Caco-2 (cell line): ENCODE measurements around the gene RGS1. TPM values are rescaled to one million over a fixed set of nuclear protein-coding genes. Genes with fewer than 3 reads are reported as not detected.

ENCODE experiments used
- BruUV-seq: library from RNA; stranded (reverse); fragments of 400-500 nt; replicated peaks from 2 replicates; lab custom pipeline; 2021; lab: Mats Ljungman, UMichigan
- CTCF ChIA-PET: fragments of 300-600 bp; sonication (Branson Sonifier 250); formaldehyde crosslinking; loops from one replicate; lab custom pipeline; 2022; ENCODE audit warnings: antibody characterized with exemption; lab: Charles Lee
- POLR2A ChIA-PET: fragments of 300-600 bp; sonication (Branson Sonifier 250); formaldehyde crosslinking; loops from one replicate; lab custom pipeline; 2022; ENCODE audit warnings: antibody characterized with exemption; lab: Charles Lee
- DNase-seq, 2 experiments: peaks; one replicate each; pipeline versions ENCODE4 v3.0.0 to v3.0.0-alpha.2; 2020 to 2022
- H3K27me3 ChIP-seq: replicated peaks from 2 replicates; pipeline ENCODE4 v1.6.0; 2011; ENCODE audit warnings: low read length; ENCODE audit not compliant: control insufficient read depth, insufficient read depth
- H3K36me3 ChIP-seq: 2 replicates; pipeline ENCODE4 v1.5.1; 2011; ENCODE audit warnings: low read length; ENCODE audit not compliant: control insufficient read depth, insufficient read depth
- H3K4me1 ChIP-seq: fragments of 250-450 bp; sonication (Bioruptor Pico); 2 replicates; pipeline ENCODE4 v1.5.1; 2020; ENCODE audit warnings: mild to moderate bottlenecking
- H3K4me3 ChIP-seq: 2 replicates; pipeline ENCODE4 v1.5.1; 2011; ENCODE audit warnings: low read depth, mild to moderate bottlenecking, control low read depth, low read length
- H3K9me3 ChIP-seq: fragments of 250-450 bp; sonication (Bioruptor Pico); 2 replicates; pipeline ENCODE4 v1.5.1; 2020; ENCODE audit warnings: mild to moderate bottlenecking, moderate library complexity
- H3K27ac Mint-ChIP-seq: one replicate; pipeline ENCODE4 v1.8.0; 2022; ENCODE audit warnings: mixed read lengths; ENCODE audit not compliant: unreplicated experiment
- H3K27me3 Mint-ChIP-seq: one replicate; pipeline ENCODE4 v1.8.0; 2022; ENCODE audit warnings: mixed read lengths; ENCODE audit not compliant: insufficient read depth, unreplicated experiment
- H3K36me3 Mint-ChIP-seq: one replicate; pipeline ENCODE4 v1.8.0; 2022; ENCODE audit warnings: mild to moderate bottlenecking, mixed read lengths; ENCODE audit not compliant: insufficient read depth, unreplicated experiment
- H3K4me1 Mint-ChIP-seq: one replicate; pipeline ENCODE4 v1.8.0; 2022; ENCODE audit warnings: low read depth, mixed read lengths; ENCODE audit not compliant: unreplicated experiment
- H3K4me3 Mint-ChIP-seq: one replicate; pipeline ENCODE4 v1.8.0; 2022; ENCODE audit warnings: mild to moderate bottlenecking, moderate library complexity, mixed read lengths; ENCODE audit not compliant: unreplicated experiment
- H3K9me3 Mint-ChIP-seq: one replicate; pipeline ENCODE4 v1.8.0; 2022; ENCODE audit warnings: mixed read lengths; ENCODE audit not compliant: unreplicated experiment
- intact Hi-C: fragments of 100-400 bp; cut with micrococcal nuclease; formaldehyde crosslinking; loops from one replicate; pipeline ENCODE4 v1.10.0; 2022; ENCODE audit not compliant: unreplicated experiment
- total RNA-seq: library from RNA; stranded (reverse); gene quantifications from 2 replicates; pipeline ENCODE4 v1.2.3, GENCODE V29; 2022
- TF ChIP-seq, protein P1 (sequence below), 2 experiments: fragments of 200-600 bp in 1 of 2; IDR thresholded peaks; 1 replicate in 1 of 2; 2 replicates in 1 of 2; pipeline versions ENCODE4 v1.5.1 to v1.8.0; 2011 to 2022; ENCODE audit warnings: antibody characterized with exemption in 1 of 2, control low read depth in 1 of 2, inconsistent platforms in 1 of 2, low read depth in 1 of 2, low read length in 1 of 2, mild to moderate bottlenecking in 1 of 2, moderate library complexity in 1 of 2; ENCODE audit not compliant: insufficient read depth in 1 of 2, severe bottlenecking in 1 of 2, unreplicated experiment in 1 of 2

Gene RGS1
- total RNA-seq, 1 experiment from 2014 or later: not detected

DNA sequence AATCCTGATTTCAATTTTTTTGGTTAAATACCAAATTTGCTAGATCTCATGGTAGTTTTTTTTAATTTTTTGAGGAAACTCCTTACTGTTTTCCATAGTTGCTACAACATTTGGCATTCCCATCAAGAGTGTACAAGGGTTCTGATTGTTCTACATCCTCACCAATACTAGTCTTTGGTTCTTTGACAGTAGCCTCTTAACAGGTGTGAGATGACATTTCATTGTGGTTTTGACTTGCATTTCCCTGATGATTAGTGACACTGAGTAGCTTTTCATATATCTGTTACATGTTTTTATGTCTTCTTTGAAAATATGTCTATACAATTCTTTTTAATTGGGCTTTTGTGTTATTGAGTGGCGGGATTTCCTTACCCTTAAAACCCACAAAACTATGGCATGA is 39.5 kb downstream of the RGS1 start:
- no peak overlapping the region for H3K4me3 ChIP-seq
- H3K9me3 ChIP-seq: no peaks in the 10 kb centered on the region
- Mint-ChIP-seq H3K36me3 (no peaks in the 10 kb centered on the region), H3K27me3 (peaks cover 2% of the 10 kb centered on the region), H3K4me3 (no peak overlapping the region), H3K27ac (no peak overlapping the region), H3K4me1 (no peaks in the 10 kb centered on the region), H3K9me3 (no peaks in the 10 kb centered on the region)
- DNase-seq: no peak
- BruUV-seq: no TSS peak
- H3K4me1 ChIP-seq: no peaks in the 10 kb centered on the region
- no peaks in the 10 kb centered on the region for H3K36me3 ChIP-seq
- CTCF ChIA-PET: no interaction called here
- TF ChIP-seq, protein P1, sequence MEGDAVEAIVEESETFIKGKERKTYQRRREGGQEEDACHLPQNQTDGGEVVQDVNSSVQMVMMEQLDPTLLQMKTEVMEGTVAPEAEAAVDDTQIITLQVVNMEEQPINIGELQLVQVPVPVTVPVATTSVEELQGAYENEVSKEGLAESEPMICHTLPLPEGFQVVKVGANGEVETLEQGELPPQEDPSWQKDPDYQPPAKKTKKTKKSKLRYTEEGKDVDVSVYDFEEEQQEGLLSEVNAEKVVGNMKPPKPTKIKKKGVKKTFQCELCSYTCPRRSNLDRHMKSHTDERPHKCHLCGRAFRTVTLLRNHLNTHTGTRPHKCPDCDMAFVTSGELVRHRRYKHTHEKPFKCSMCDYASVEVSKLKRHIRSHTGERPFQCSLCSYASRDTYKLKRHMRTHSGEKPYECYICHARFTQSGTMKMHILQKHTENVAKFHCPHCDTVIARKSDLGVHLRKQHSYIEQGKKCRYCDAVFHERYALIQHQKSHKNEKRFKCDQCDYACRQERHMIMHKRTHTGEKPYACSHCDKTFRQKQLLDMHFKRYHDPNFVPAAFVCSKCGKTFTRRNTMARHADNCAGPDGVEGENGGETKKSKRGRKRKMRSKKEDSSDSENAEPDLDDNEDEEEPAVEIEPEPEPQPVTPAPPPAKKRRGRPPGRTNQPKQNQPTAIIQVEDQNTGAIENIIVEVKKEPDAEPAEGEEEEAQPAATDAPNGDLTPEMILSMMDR (IDR thresholded peaks at IDR 0.05; ENCODE audit: insufficient read depth in 1 of 2, low read depth in 1 of 2, low read length in 1 of 2, severe bottlenecking in 1 of 2, unreplicated experiment in 1 of 2): no peak
- POLR2A ChIA-PET: no interaction called here
- H3K27me3 ChIP-seq: no peaks in the 10 kb centered on the region
- intact Hi-C loops: no loop called here

DNA sequence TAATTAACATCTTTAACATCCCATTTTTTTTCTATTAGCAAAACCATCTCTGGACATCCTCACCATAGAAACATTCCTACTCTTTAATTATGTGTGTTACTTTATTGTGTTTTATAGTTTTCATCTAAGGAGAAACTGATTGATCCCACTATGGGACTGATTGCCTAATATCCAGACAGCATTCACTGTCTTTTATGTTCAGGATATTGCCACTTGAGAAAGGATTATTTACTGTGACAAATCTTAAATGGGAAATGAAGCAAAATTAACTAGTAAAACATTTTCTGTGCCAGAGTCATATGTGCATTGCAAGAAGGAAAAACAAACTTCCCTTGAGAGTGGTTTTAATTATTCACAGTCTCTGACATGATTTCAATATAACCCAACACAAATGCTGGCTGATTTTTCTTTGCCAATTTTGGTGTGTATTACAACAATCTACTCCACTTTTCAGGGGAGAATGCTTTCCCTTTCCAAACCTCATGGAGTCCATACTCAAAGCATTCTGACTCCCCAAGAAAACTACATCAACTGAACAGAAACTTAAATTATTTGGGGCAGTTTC is 44.6 kb downstream of the RGS1 start:
- H3K4me3 ChIP-seq: no peak overlapping the region
- Mint-ChIP-seq H3K36me3 (no peaks in the 10 kb centered on the region), H3K9me3 (no peaks in the 10 kb centered on the region), H3K4me3 (no peak overlapping the region), H3K27ac (no peak overlapping the region), H3K27me3 (no peaks in the 10 kb centered on the region), H3K4me1 (no peaks in the 10 kb centered on the region)
- intact Hi-C loops: no loop called here
- H3K27me3 ChIP-seq: no peaks in the 10 kb centered on the region
- no TSS peak for BruUV-seq
- no peak for DNase-seq
- no peaks in the 10 kb centered on the region for H3K4me1 ChIP-seq
- POLR2A ChIA-PET: no interaction called here
- CTCF ChIA-PET: no interaction called here
- H3K36me3 ChIP-seq: no peaks in the 10 kb centered on the region
- H3K9me3 ChIP-seq: no peaks in the 10 kb centered on the region
- TF ChIP-seq, protein P1 (IDR thresholded peaks at IDR 0.05; ENCODE audit: insufficient read depth in 1 of 2, low read depth in 1 of 2, low read length in 1 of 2, severe bottlenecking in 1 of 2, unreplicated experiment in 1 of 2): no peak

DNA sequence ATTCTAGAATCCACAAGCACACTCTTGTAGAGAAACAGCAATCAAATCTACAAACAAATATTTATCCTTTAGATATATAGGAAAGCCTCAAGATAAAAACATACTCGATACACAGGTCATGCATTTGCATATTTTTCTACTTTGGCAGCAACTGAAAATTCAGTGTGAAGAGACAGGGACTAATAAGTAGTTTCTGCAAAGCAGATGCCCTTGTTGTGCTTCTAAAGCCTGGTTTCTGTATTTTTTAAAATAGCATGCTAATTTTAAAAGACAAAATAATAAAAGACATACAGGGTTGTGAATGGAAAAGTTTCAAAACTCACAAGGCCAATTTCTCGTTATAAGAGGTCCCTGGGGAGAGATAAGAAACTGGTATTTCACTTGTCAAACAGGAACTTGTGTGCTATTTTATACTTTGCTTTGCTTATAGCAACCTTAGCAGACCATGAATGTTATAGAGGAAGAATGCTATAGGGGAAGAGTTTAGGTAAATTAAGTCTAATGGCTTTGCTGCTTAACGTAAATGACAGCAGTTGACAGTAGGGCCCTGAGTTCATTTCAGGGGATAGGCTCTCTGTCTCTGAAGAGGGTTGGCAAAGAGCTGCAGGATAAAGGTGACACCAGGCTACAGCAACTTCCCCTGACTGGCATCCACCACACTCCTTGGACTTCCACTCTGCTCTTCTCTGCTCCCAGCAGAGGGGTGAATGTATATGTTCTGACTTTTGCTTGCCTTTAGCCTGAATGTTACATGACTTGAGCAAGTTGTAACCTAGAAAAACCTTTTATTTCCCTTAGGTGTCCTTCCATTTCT is 51.0 kb downstream of the RGS1 start:
- Mint-ChIP-seq H3K36me3 (no peaks in the 10 kb centered on the region), H3K4me1 (no peaks in the 10 kb centered on the region), H3K27me3 (no peaks in the 10 kb centered on the region), H3K4me3 (no peak overlapping the region), H3K9me3 (no peaks in the 10 kb centered on the region), H3K27ac (no peak overlapping the region)
- intact Hi-C loops: no loop called here
- no TSS peak for BruUV-seq
- H3K9me3 ChIP-seq: no peaks in the 10 kb centered on the region
- H3K4me1 ChIP-seq: peaks cover 15% of the 10 kb centered on the region
- no peaks in the 10 kb centered on the region for H3K36me3 ChIP-seq
- ChIA-PET POLR2A (no interaction called here), CTCF (no interaction called here)
- no peak overlapping the region for H3K4me3 ChIP-seq
- no peak for DNase-seq
- TF ChIP-seq, protein P1 (IDR thresholded peaks at IDR 0.05; ENCODE audit: insufficient read depth in 1 of 2, low read depth in 1 of 2, low read length in 1 of 2, severe bottlenecking in 1 of 2, unreplicated experiment in 1 of 2): no peak
- no peaks in the 10 kb centered on the region for H3K27me3 ChIP-seq
